Renal pelvis (tissue), 4 donors: Measurements from ENCODE around the gene RNF17. TPM values are rescaled to one million over a fixed set of nuclear protein-coding genes. Genes with fewer than 3 reads are reported as not detected.
A peak's percentile ranks its signal among the peaks of the same experiment; 100 is the strongest.
"Not testable (repeated sequence)": the region's sequence is repeated elsewhere in the genome, so short reads cannot be mapped to it uniquely, and the experiment has no call there.

Experiments used
- DNase-seq: peaks from one replicate; pipeline ENCODE4 v3.0.0-alpha.2; 2013
- polyA plus RNA-seq, 3 donors: library from polyadenylated mRNA; unstranded; fragments of 120-200 nt; gene quantifications; one replicate each; pipeline ENCODE4 v1.2.1, GENCODE V29; 2013; ENCODE audit not compliant: insufficient read length in 3 of 3

RNF17 gene
- polyA plus RNA-seq, 3 donors, result 0.16 TPM; not detected in 2

- no peak for DNase-seq
Measured at GRCh38 chr13:24741791-24742190, 22.2 kb upstream of the RNF17 start.

- peak; percentile 62 for DNase-seq
Measured at GRCh38 chr13:24742294-24742693, 21.7 kb upstream of the RNF17 start.

GRCh38 chr13:24742977-24743376, 21.0 kb upstream of the RNF17 start:
- no peak for DNase-seq

- DNase-seq, result no peak
Measured at GRCh38 chr13:24744247-24744646, 19.7 kb upstream of the RNF17 start.

GRCh38 chr13:24745516-24745860, 18.5 kb upstream of the RNF17 start:
- DNase-seq, result no peak

GRCh38 chr13:24745861-24746617, 17.9 kb upstream of the RNF17 start:
- no peak for DNase-seq

GRCh38 chr13:24746618-24747247, 17.2 kb upstream of the RNF17 start:
- no peak for DNase-seq

- no peak for DNase-seq
Measured at GRCh38 chr13:24747248-24748060, 16.5 kb upstream of the RNF17 start.

GRCh38 chr13:24748061-24748400, 15.9 kb upstream of the RNF17 start:
- DNase-seq, result no peak

- DNase-seq, result no peak
Measured at GRCh38 chr13:24759197-24759596, 4.8 kb upstream of the RNF17 start.

- no peak for DNase-seq
Measured at GRCh38 chr13:24764276-24764630, 284 bp downstream of the RNF17 start.

GRCh38 chr13:24777171-24777570, 13.2 kb downstream of the RNF17 start:
- no peak for DNase-seq

GRCh38 chr13:24784319-24784718, 20.4 kb downstream of the RNF17 start:
- no peak for DNase-seq

- DNase-seq, result no peak
Measured at GRCh38 chr13:24788538-24788937, 24.6 kb downstream of the RNF17 start.

- DNase-seq, result no peak
Measured at GRCh38 chr13:24802074-24802473, 38.1 kb downstream of the RNF17 start.

GRCh38 chr13:24821207-24821606, 57.2 kb downstream of the RNF17 start:
- no peak for DNase-seq

- no peak for DNase-seq
Measured at GRCh38 chr13:24822640-24823039, 58.7 kb downstream of the RNF17 start.

- not testable (repeated sequence) for DNase-seq
Measured at GRCh38 chr13:24823122-24823710, 59.2 kb downstream of the RNF17 start.

- DNase-seq, result no peak
Measured at GRCh38 chr13:24827799-24828198, 63.8 kb downstream of the RNF17 start.

- no peak for DNase-seq
Measured at GRCh38 chr13:24834902-24835510, 71.0 kb downstream of the RNF17 start.

GRCh38 chr13:24837528-24837927, 73.6 kb downstream of the RNF17 start:
- DNase-seq, result not testable (repeated sequence)

GRCh38 chr13:24842549-24843274, 78.7 kb downstream of the RNF17 start:
- DNase-seq, result no peak
